ENCODE measurements around the gene SCAP.

Gene SCAP

DNA sequence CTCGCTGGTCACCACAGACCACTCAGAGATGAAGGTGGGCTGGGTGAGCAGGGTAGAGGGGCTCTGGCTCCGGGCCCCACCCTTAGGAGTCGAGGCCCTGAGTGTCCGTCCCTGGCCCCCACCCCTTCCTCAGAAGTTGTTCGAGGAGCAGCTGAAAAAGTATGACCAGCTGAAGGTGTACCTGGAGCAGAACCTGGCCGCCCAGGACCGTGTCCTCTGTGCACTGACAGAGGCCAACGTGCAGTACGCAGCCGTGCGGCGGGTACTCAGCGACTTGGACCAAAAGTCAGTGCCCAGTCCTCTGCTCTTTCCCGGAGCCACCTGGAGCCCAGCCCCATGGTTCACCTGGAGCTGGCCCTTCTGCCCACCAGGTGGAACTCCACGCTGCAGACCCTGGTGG, 66.5 kb downstream of the SCAP start:
- Histone ChIP-seq H3K27ac (no peak overlapping the region), H3K9me3 (no peaks in the 10 kb centered on the region), H3K36me3 (peaks cover 89% of the 10 kb centered on the region), H3K4me3 (ENCODE audit: low read depth in 1 of 2, low read length in 1 of 2) (no peak overlapping the region), H3K27me3 (no peaks in the 10 kb centered on the region), H3K4me1 (ENCODE audit: control insufficient read depth in 1 of 2, insufficient read depth in 1 of 2, low read depth in 1 of 2, low read length in 1 of 2) (peaks cover 10 to 14% of the 10 kb centered on the region in 2 experiments)
- TF ChIP-seq CTCF (IDR thresholded peaks at IDR 0.05), result no peak

DNA sequence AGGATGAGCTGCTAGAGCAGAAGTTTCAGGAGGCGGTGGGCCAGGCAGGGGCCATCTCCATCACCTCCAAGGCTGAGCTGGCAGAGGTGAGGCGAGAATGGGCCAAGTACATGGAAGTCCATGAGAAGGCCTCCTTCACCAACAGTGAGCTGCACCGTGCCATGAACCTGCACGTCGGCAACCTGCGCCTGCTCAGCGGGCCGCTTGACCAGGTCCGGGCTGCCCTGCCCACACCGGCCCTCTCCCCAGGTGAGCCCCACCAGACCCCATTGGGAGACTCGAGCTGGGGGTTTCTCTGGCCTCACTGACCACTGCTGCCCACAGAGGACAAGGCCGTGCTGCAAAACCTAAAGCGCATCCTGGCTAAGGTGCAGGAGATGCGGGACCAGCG, 66.9 kb downstream of the SCAP start:
- Histone ChIP-seq H3K9me3 (no peaks in the 10 kb centered on the region), H3K27me3 (no peaks in the 10 kb centered on the region), H3K4me3 (ENCODE audit: low read depth in 1 of 2, low read length in 1 of 2) (no peak overlapping the region), H3K27ac (no peak overlapping the region), H3K4me1 (ENCODE audit: control insufficient read depth in 1 of 2, insufficient read depth in 1 of 2, low read depth in 1 of 2, low read length in 1 of 2) (peaks cover 10 to 14% of the 10 kb centered on the region in 2 experiments), H3K36me3 (peaks cover 85% of the 10 kb centered on the region)
- no peak for TF ChIP-seq CTCF (IDR thresholded peaks at IDR 0.05)

DNA sequence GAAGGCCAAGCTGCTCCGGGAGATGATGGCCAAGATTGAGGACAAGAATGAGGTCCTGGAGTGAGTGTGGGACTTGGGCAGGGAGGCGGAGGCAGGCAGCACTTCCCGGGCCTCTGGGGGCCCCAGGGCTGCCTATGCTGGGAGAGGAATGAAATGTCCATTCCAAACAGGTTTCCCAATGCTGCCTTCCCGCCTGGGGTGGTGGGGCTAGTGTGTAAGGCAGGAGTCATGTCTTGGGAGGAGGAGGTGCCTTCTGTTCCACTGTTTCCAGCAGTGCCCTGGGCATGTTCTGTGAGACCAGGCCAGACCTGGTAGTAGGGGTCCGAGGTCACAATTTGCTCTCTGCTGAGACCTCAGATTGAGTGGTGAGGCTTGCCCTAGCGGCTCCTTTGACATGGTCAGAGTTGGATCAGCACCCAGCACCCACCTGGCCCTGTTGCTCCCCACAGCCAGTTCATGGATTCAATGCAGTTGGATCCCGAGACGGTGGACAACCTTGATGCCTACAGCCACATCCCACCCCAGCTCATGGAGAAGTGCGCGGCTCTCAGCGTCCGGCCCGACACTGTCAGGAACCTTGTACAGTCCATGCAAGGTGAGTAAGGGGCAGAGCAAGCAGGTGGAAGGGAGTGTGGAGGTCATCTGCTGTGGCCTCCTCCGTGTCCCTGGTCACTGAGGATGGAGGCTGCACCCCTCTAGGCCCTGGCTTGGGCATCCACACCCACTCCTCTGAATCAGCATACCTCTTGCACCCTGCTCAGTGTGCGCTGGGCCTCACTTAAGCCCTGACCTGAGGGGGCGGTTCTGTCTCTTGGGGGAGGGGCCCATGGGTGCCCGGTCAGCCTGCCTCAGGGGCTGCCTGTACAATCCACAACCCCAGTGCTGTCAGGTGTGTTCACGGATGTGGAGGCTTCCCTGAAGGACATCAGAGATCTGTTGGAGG, 67.6 kb downstream of the SCAP start:
- peaks cover 78% of the 10 kb centered on the region for H3K36me3 ChIP-seq
- peaks cover 10 to 14% of the 10 kb centered on the region in 2 experiments for H3K4me1 ChIP-seq (ENCODE audit: control insufficient read depth in 1 of 2, insufficient read depth in 1 of 2, low read depth in 1 of 2, low read length in 1 of 2)
- no peaks in the 10 kb centered on the region for H3K27me3 ChIP-seq
- no peak overlapping the region for H3K4me3 ChIP-seq (ENCODE audit: low read depth in 1 of 2, low read length in 1 of 2)
- no peak overlapping the region for H3K27ac ChIP-seq
- no peak for TF ChIP-seq CTCF (IDR thresholded peaks at IDR 0.05)
- H3K9me3 ChIP-seq, result no peaks in the 10 kb centered on the region

DNA sequence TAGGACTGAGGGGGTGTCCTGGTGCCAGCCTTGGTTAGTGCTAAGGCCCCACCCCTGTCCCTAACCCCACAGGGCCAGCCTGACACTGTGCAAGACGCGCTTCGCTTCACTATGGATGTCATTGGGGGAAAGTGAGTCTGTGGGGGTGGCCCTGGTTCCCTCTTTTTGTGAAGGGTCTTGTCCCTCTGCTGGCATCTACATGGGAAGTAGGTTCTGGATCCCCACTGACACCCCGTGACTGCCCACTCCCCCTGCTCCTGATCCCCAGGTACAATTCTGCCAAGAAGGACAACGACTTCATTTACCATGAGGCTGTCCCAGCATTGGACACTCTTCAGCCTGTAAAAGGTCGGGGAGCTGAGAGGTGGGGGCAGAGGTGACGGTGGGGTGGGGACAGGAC, 68.5 kb downstream of the SCAP start:
- H3K27ac ChIP-seq, result no peak overlapping the region
- no peaks in the 10 kb centered on the region for H3K9me3 ChIP-seq
- no peak overlapping the region for H3K4me3 ChIP-seq (ENCODE audit: low read depth in 1 of 2, low read length in 1 of 2)
- peaks cover 10 to 14% of the 10 kb centered on the region in 2 experiments for H3K4me1 ChIP-seq (ENCODE audit: control insufficient read depth in 1 of 2, insufficient read depth in 1 of 2, low read depth in 1 of 2, low read length in 1 of 2)
- TF ChIP-seq CTCF (IDR thresholded peaks at IDR 0.05), result no peak
- H3K36me3 ChIP-seq, result peaks cover 69% of the 10 kb centered on the region
- no peaks in the 10 kb centered on the region for H3K27me3 ChIP-seq

DNA sequence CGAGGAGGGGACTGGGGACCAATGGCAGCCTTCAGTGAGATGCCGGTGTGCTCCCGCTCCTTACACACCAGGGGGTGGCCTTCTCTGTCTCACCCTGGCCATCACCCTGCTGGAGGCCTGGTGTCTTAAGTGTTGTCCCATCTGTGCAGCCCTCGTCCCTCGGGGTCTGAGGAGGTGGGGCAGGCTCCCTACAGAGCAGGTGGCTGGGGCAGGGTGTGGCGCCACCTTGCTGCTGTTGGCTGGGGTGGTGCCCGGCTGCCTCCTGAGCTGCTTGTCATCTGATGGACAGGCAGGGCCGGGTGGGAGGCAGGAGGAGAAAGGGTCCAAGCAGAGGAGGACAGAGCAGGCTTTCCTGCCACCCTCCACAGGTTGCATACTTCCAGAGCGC, 69.0 kb downstream of the SCAP start:
- Histone ChIP-seq H3K27me3 (no peaks in the 10 kb centered on the region), H3K9me3 (no peaks in the 10 kb centered on the region), H3K4me3 (ENCODE audit: low read depth in 1 of 2, low read length in 1 of 2) (no peak overlapping the region), H3K4me1 (ENCODE audit: control insufficient read depth in 1 of 2, insufficient read depth in 1 of 2, low read depth in 1 of 2, low read length in 1 of 2) (peaks cover 10 to 14% of the 10 kb centered on the region in 2 experiments), H3K27ac (peak overlapping the region; percentile 41), H3K36me3 (peaks cover 64% of the 10 kb centered on the region)
- no peak for TF ChIP-seq CTCF (IDR thresholded peaks at IDR 0.05)

Measured in neutrophil (primary cell).